IMR-90 (cell line): ENCODE measurements around the gene EPHB1. TPM values are rescaled to one million over a fixed set of nuclear protein-coding genes. Genes with fewer than 3 reads are reported as not detected.
"Not testable (repeated sequence)": the region's sequence is repeated elsewhere in the genome, so short reads cannot be mapped to it uniquely, and the experiment has no call there.

Source experiments
- ATAC-seq: fragments of 200-7000 bp; cut with Tn5 transposase; 2 replicates; pipeline ENCODE4 v1.9.1; 2020; ENCODE audit warnings: low read depth, mild to moderate bottlenecking, moderate library complexity
- BruUV-seq: library from RNA; stranded (reverse); fragments of 400-500 nt; replicated peaks from 2 replicates; lab custom pipeline; 2021; lab: Mats Ljungman, UMichigan
- CTCF ChIA-PET: fragments of 300-600 bp; formaldehyde crosslinking; extraction: SDS; loops from one replicate; lab custom pipeline; 2021; ENCODE audit warnings: antibody characterized with exemption; lab: Yijun Ruan, JAX
- POLR2A ChIA-PET: fragments of 300-600 bp; sonication (Branson Sonifier 250); formaldehyde crosslinking; loops from one replicate; lab custom pipeline; 2022; ENCODE audit warnings: antibody characterized with exemption; ENCODE audit not compliant: unreplicated experiment; lab: Charles Lee
- DNase-seq: peaks from one replicate; pipeline ENCODE4 v3.0.0; 2013
- H2AFZ ChIP-seq: replicated peaks from 2 replicates; pipeline ENCODE3; 2013; ENCODE audit warnings: low read length, mild to moderate bottlenecking; ENCODE audit not compliant: poor library complexity
- H2AK5ac ChIP-seq: 2 replicates; pipeline ENCODE4 v1.6.1; 2013; ENCODE audit warnings: low read depth, low read length, inconsistent platforms
- H2AK9ac ChIP-seq: replicated peaks from 2 replicates; pipeline ENCODE3; 2013; ENCODE audit warnings: mild to moderate bottlenecking, low read depth, low read length, moderate library complexity; ENCODE audit not compliant: poor library complexity
- H2BK120ac ChIP-seq: 2 replicates; pipeline ENCODE4 v1.6.1; 2013; ENCODE audit warnings: low read depth, low read length, inconsistent platforms
- H2BK15ac ChIP-seq: 3 replicates; pipeline ENCODE4 v1.6.1; 2013; ENCODE audit warnings: low read depth, low read length, inconsistent platforms
- H2BK20ac ChIP-seq: 2 replicates; pipeline ENCODE4 v1.6.1; 2013; ENCODE audit warnings: low read depth, mild to moderate bottlenecking, inconsistent platforms, low read length, moderate library complexity
- H2BK5ac ChIP-seq: 2 replicates; pipeline ENCODE4 v1.6.1; 2013; ENCODE audit warnings: mild to moderate bottlenecking, low read depth, low read length, inconsistent platforms; ENCODE audit not compliant: poor library complexity, severe bottlenecking
- H3K14ac ChIP-seq: replicated peaks from 2 replicates; pipeline ENCODE4 v1.6.1; 2013; ENCODE audit warnings: low read depth, low read length, inconsistent platforms
- H3K18ac ChIP-seq: 2 replicates; pipeline ENCODE4 v1.6.1; 2013; ENCODE audit warnings: low read depth, low read length, control low read depth
- H3K23ac ChIP-seq: 2 replicates; pipeline ENCODE4 v1.6.1; 2013; ENCODE audit warnings: low read depth, low read length, inconsistent platforms
- H3K27ac ChIP-seq: 2 replicates; pipeline ENCODE4 v1.5.1; 2013; ENCODE audit warnings: mild to moderate bottlenecking, control low read depth, low read length; ENCODE audit not compliant: insufficient read depth
- H3K27me3 ChIP-seq: 2 replicates; pipeline ENCODE4 v1.6.1; 2013; ENCODE audit warnings: low read length; ENCODE audit not compliant: control insufficient read depth, insufficient read depth
- H3K36me3 ChIP-seq: 2 replicates; pipeline ENCODE4 v1.6.1; 2013; ENCODE audit warnings: low read length, mixed read lengths; ENCODE audit not compliant: control insufficient read depth, insufficient read depth
- H3K4ac ChIP-seq: 2 replicates; pipeline ENCODE4 v1.6.1; 2013; ENCODE audit warnings: low read depth, low read length, inconsistent platforms
- H3K4me1 ChIP-seq: 2 replicates; pipeline ENCODE4 v1.6.1; 2013; ENCODE audit warnings: low read length, mixed read lengths; ENCODE audit not compliant: control insufficient read depth, insufficient read depth
- H3K4me2 ChIP-seq: 2 replicates; pipeline ENCODE4 v1.6.1; 2013; ENCODE audit warnings: low read depth, mild to moderate bottlenecking, control low read depth, low read length, moderate library complexity
- H3K4me3 ChIP-seq: 2 replicates; pipeline ENCODE4 v1.5.1; 2013; ENCODE audit warnings: low read depth, mild to moderate bottlenecking, control low read depth, low read length, moderate library complexity; ENCODE audit not compliant: insufficient read depth
- H3K56ac ChIP-seq: 2 replicates; pipeline ENCODE4 v1.6.1; 2013; ENCODE audit warnings: low read length, inconsistent platforms; ENCODE audit not compliant: insufficient read depth; ENCODE audit errors: extremely low read depth
- H3K79me1 ChIP-seq, 2 experiments: 2 replicates each; pipeline ENCODE4 v1.6.1; 2013; ENCODE audit warnings: low read length in 2 of 2, inconsistent platforms in 1 of 2, low read depth in 1 of 2
- H3K9ac ChIP-seq: 2 replicates; pipeline ENCODE4 v1.6.1; 2013; ENCODE audit warnings: low read depth, low read length, control low read depth
- H3K9me1 ChIP-seq: 2 replicates; pipeline ENCODE4 v1.6.1; 2013; ENCODE audit warnings: low read length, inconsistent platforms; ENCODE audit not compliant: insufficient read depth
- H3K9me3 ChIP-seq: 2 replicates; pipeline ENCODE4 v1.6.1; 2013; ENCODE audit warnings: low read length; ENCODE audit not compliant: control insufficient read depth, insufficient read depth
- H4K20me1 ChIP-seq: 2 replicates; pipeline ENCODE4 v1.6.1; 2013; ENCODE audit warnings: low read length, inconsistent platforms; ENCODE audit not compliant: insufficient read depth
- H4K5ac ChIP-seq: 2 replicates; pipeline ENCODE4 v1.6.1; 2013; ENCODE audit warnings: mild to moderate bottlenecking, low read depth, low read length, control low read depth
- H4K8ac ChIP-seq, 2 experiments: 2 replicates each; pipeline ENCODE4 v1.6.1; 2013; ENCODE audit warnings: low read depth in 2 of 2, low read length in 2 of 2, control low read depth in 1 of 2, inconsistent platforms in 1 of 2
- H4K91ac ChIP-seq: 2 replicates; pipeline ENCODE4 v1.6.1; 2013; ENCODE audit warnings: low read depth, low read length, inconsistent platforms; ENCODE audit not compliant: insufficient read depth
- WGBS, 2 experiments: methylation state at CpG; one replicate each; pipeline versions ENCODE4 v1.1.5 to v1.1.7; 2013; ENCODE audit warnings: missing lambda C conversion rate in 2 of 2; ENCODE audit not compliant: insufficient read length in 1 of 2; ENCODE audit errors: extremely low coverage in 2 of 2; 5-methylcytosine and 5-hydroxymethylcytosine counted together
- dilution Hi-C: fragments of 300-500 bp; cut with HindIII; formaldehyde crosslinking; loops from one replicate; pipeline ENCODE4 v1.14.3; 2018; ENCODE audit warnings: low sequenced_read_pairs; ENCODE audit not compliant: unreplicated experiment
- in situ Hi-C: fragments of 300-500 bp; cut with MboI; formaldehyde crosslinking; loops from 3 replicates; pipeline ENCODE4 v1.14.3; 2019; ENCODE audit warnings: low sequenced_read_pairs, inconsistent platforms, mixed read lengths
- intact Hi-C: fragments of 100-400 bp; cut with micrococcal nuclease; formaldehyde crosslinking; loops from 2 replicates; pipeline ENCODE4 v1.10.0; 2022
- polyA plus RNA-seq, 3 experiments: library from polyadenylated mRNA; depleted of rRNA; stranded (reverse); fragments of >200 nt; gene quantifications; 2 replicates each; pipeline ENCODE4 v1.2.3, GENCODE V29; 2012; ENCODE audit warnings: low replicate concordance in 1 of 3
- total RNA-seq: library from RNA; depleted of rRNA; stranded (reverse); fragments of >200 nt; gene quantifications from 2 replicates; pipeline ENCODE4 v1.2.3, GENCODE V29; 2012

EPHB1 gene
- total and polyA plus RNA-seq, 2 of the 4 experiments (the other 2 are of a cell fraction): 0.17 to 0.36 TPM

GRCh38 chr3:135114551-135114950 is 319.5 kb downstream of the EPHB1 start:
- H3K4me3 ChIP-seq, H3K14ac ChIP-seq, CTCF ChIA-PET, H3K9ac ChIP-seq, intact Hi-C loops, H2AFZ ChIP-seq, in situ Hi-C loops, H3K27me3 ChIP-seq, H2AK9ac ChIP-seq, H4K91ac ChIP-seq, H3K9me1 ChIP-seq, H3K36me3 ChIP-seq, H3K18ac ChIP-seq, DNase-seq, H2BK20ac ChIP-seq, H3K4ac ChIP-seq, H3K79me1 ChIP-seq, H3K9me3 ChIP-seq, H4K5ac ChIP-seq, H2BK5ac ChIP-seq, H4K8ac ChIP-seq, H3K4me2 ChIP-seq, H4K20me1 ChIP-seq, dilution Hi-C loops, BruUV-seq, H3K27ac ChIP-seq, H2AK5ac ChIP-seq, H2BK15ac ChIP-seq, H3K4me1 ChIP-seq, H2BK120ac ChIP-seq, H3K56ac ChIP-seq, H3K23ac ChIP-seq, POLR2A ChIA-PET, ATAC-seq: not testable (repeated sequence)
- whole genome bisulfite sequencing, 2 experiments: no CpG with 5 or more reads among the region's 4 CpGs
